Stimulated activated CD4-positive, alpha-beta T cell treated with anti-CD3 and anti-CD28 coated beads, Interleukin-2, amount 100 ng/mL, for 24 hours (primary cell): ENCODE results near the gene GRIP2.

Source experiments
- DNase-seq, 2 donors: peaks; one replicate each; pipeline ENCODE4 v3.0.0-alpha.2; 2020

The GRIP2 gene

GRCh38 chr3:14561051-14561960 is 21.2 kb upstream of the GRIP2 start:
- DNase-seq = no peak

- no peak for DNase-seq
Measured at GRCh38 chr3:14560110-14560509, 20.0 kb upstream of the GRIP2 start.

- DNase-seq = no peak
Measured at GRCh38 chr3:14558029-14558428, 17.9 kb upstream of the GRIP2 start.

- peak in 1 of 2 donors; percentile 11 for DNase-seq
Measured at GRCh38 chr3:14555835-14556234, 15.7 kb upstream of the GRIP2 start.

GRCh38 chr3:14554715-14555114 is 14.6 kb upstream of the GRIP2 start:
- no peak for DNase-seq

- DNase-seq = no peak
Measured at GRCh38 chr3:14553871-14554270, 13.7 kb upstream of the GRIP2 start.

- DNase-seq = no peak
Measured at GRCh38 chr3:14552717-14553116, 12.6 kb upstream of the GRIP2 start.

GRCh38 chr3:14552041-14552648 is 12.0 kb upstream of the GRIP2 start:
- DNase-seq = no peak

- DNase-seq = no peak
Measured at GRCh38 chr3:14550651-14551611, 10.8 kb upstream of the GRIP2 start.

GRCh38 chr3:14550181-14550580 is 10.0 kb upstream of the GRIP2 start:
- no peak for DNase-seq

- no peak for DNase-seq
Measured at GRCh38 chr3:14549256-14549919, 9.2 kb upstream of the GRIP2 start.

- peak; percentile 46 to 53 for DNase-seq
Measured at GRCh38 chr3:14548321-14548729, 8.2 kb upstream of the GRIP2 start.

GRCh38 chr3:14547693-14548092 is 7.6 kb upstream of the GRIP2 start:
- no peak for DNase-seq

GRCh38 chr3:14546041-14546440 is 5.9 kb upstream of the GRIP2 start:
- DNase-seq = no peak

- no peak for DNase-seq
Measured at GRCh38 chr3:14545251-14545635, 5.1 kb upstream of the GRIP2 start.

GRCh38 chr3:14544282-14545250 is 4.4 kb upstream of the GRIP2 start:
- DNase-seq = no peak

GRCh38 chr3:14543446-14543845 is 3.3 kb upstream of the GRIP2 start:
- DNase-seq = no peak

GRCh38 chr3:14542656-14543055 is 2.5 kb upstream of the GRIP2 start:
- DNase-seq = no peak

- DNase-seq = no peak
Measured at GRCh38 chr3:14541646-14542045, 1.5 kb upstream of the GRIP2 start.

- DNase-seq = no peak
Measured at GRCh38 chr3:14540821-14541385, 761 bp upstream of the GRIP2 start.

- no peak for DNase-seq
Measured at GRCh38 chr3:14539384-14539741, 779 bp downstream of the GRIP2 start.
